Heart right ventricle (tissue), 16 donors: Measurements from ENCODE around the gene CREG1. TPM values are rescaled to one million over a fixed set of nuclear protein-coding genes. Genes with fewer than 3 reads are reported as not detected.

Experiments used
- ATAC-seq, 8 donors: fragments of 200-7000 bp; cut with Tn5 transposase; one replicate each; pipeline ENCODE4 v1.9.1; 2020; ENCODE audit warnings: mild to moderate bottlenecking in 8 of 8, moderate library complexity in 8 of 8, moderate number of reproducible peaks in 1 of 8
- DNase-seq, 2 donors: peaks; one replicate each; pipeline ENCODE4 v3.0.0-alpha.2; 2020
- H3K27ac ChIP-seq, 10 donors: fragments of 200-600 bp; sonication (generic) in 2 of 10; one replicate each; pipeline versions ENCODE4 v1.5.0 to v1.8.0; 2020 to 2022; ENCODE audit warnings: mild to moderate bottlenecking in 3 of 10
- H3K27me3 ChIP-seq, 7 donors: fragments of 200-600 bp; one replicate each; pipeline ENCODE4 v1.8.0; 2021 to 2022; ENCODE audit warnings: mild to moderate bottlenecking in 2 of 7
- H3K36me3 ChIP-seq, 9 donors: fragments of 200-600 bp; sonication (generic) in 1 of 9; one replicate each; pipeline versions ENCODE4 v1.5.0 to v1.8.0; 2020 to 2022; ENCODE audit warnings: mild to moderate bottlenecking in 2 of 9
- H3K4me1 ChIP-seq, 9 donors: fragments of 200-600 bp; sonication (generic) in 1 of 9; one replicate each; pipeline versions ENCODE4 v1.5.0 to v1.8.0; 2020 to 2022; ENCODE audit warnings: mild to moderate bottlenecking in 4 of 9
- H3K4me3 ChIP-seq, 10 donors: fragments of 200-600 bp; sonication (generic) in 2 of 10; one replicate each; pipeline versions ENCODE4 v1.5.0 to v1.8.0; 2020 to 2022; ENCODE audit warnings: mild to moderate bottlenecking in 7 of 10, moderate library complexity in 2 of 10
- H3K9me3 ChIP-seq, 11 donors: fragments of 200-600 bp in 10 of 11; sonication (generic) in 2 of 11; one replicate each; pipeline versions ENCODE4 v1.5.0 to v1.8.0; 2013 to 2022; ENCODE audit warnings: mild to moderate bottlenecking in 2 of 11, control low read depth in 1 of 11, moderate library complexity in 1 of 11
- CTCF ChIP-seq, 9 donors: fragments of 200-600 bp; sonication (generic) in 2 of 9; IDR thresholded peaks; one replicate each; pipeline versions ENCODE4 v1.5.0 to v1.8.0; 2021 to 2022; ENCODE audit warnings: antibody characterized with exemption in 9 of 9, mild to moderate bottlenecking in 5 of 9, moderate library complexity in 1 of 9
- WGBS, 2 donors: extraction: QIAGEN DNeasy Blood & Tissue Kit; methylation state at CpG; one replicate each; pipeline ENCODE4 v1.1.7; 2013; ENCODE audit warnings: inconsistent platforms in 1 of 2; 5-methylcytosine and 5-hydroxymethylcytosine counted together
- intact Hi-C, 10 donors: fragments of 100-400 bp; cut with DNase I; formaldehyde crosslinking; loops; one replicate each; pipeline versions ENCODE4 v1.11.1 to v1.14.2; 2022
- polyA plus RNA-seq, 2 donors: library from polyadenylated mRNA; stranded (reverse); fragments of 200-250 nt; gene quantifications; one replicate each; pipeline ENCODE4 v1.2.3, GENCODE V29; 2013
- total RNA-seq, 10 donors: library from RNA; stranded (reverse); fragmentation: NEBNext Ultra II Directional in 3 of 10; extraction: Animal tissue kit (Norgen Biotek cat#: 25700) in 3 of 10; gene quantifications; one replicate each; pipeline versions ENCODE4 v1.2.1 to v1.2.4, GENCODE V29; 2021 to 2023
- donor health status: Arrhythmogenic right ventricular cardiomyopathy.
- donor health status: ischemic (EF 13 %, LVEDD 7.1; RV severe dilation, severe dysfunction).
- donor health status: healthy with polysubstance abuse.
- donor health status: DM: no; HTN: yes; CAD: no.
- donor health status: DM: no; HTN: no; CAD: no.
- donor health status: ischemic (EF 25% LVEDD 6.9; RV normal size, moderate dysfunction).
- donor health status: ischemic (EF 25% LVEDD 5.7; RV mildly dilated, moderate dysfunction).
- donor health status: healthy.
- donor health status: DM: yes; HTN: yes; CAD: no.
- donor health status: Ischemic cardiomyopathy.
- donor health status: ischemic (EF 35%, LVEDD 5.7; RV mildly dilated, moderate dysfunction).
- donor health status: nonischemic (EF 11% LVEDD 7.7; RV severe dilation, severe dysfunction).
- donor health status: DM: yes; HTN: yes; CAD: no.
- donor health status: PGD.
- donor health status: ischemic (EF 29% LVEDD 5.4; RV normal size, mild dysfunction).
- donor health status: nonischemic (EF 23%, LVEDD 6.1; RV moderate dilation, normal function).

CREG1 gene
- total and polyA plus RNA-seq, 12 donors: 30.5 to 113 (median 70.2) TPM

DNA sequence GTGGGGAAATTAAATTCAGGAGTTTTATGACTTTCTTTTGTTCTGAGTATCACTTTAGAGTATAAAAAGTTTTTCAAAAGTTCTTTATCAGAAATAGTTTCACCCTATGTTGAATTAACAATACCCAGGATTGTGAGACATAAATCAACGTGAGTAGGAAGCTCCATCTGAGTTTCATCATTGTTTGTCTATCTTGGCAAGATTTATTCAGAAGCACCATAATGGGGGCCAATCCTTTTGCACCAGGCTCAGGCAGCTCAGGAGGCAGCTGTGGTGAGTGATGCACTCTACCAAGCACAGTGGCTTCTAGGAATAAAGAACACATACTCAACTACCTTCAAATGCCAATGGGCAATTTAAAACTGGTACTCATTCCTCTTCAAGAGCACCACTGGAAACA lies 12.0 kb downstream of the CREG1 start:
- TF ChIP-seq CTCF (IDR thresholded peaks at IDR 0.05): no peak
- no peak overlapping the region for H3K4me3 ChIP-seq
- intact Hi-C loops: loop anchor here in 1 of 10 donors (5.0 kb wide), 1 partner anchor 324 kb away; no protein-coding TSS in a partner anchor
- H3K4me1 ChIP-seq: peaks cover 0 to 63% (median 0%) of the 10 kb centered on the region in 9 donors
- peak overlapping the region in 1 of 10 donors; percentile 38 for H3K27ac ChIP-seq
- H3K36me3 ChIP-seq: peaks cover 0 to 54% (median 18%) of the 10 kb centered on the region in 9 donors
- no peak for ATAC-seq
- WGBS, 2 donors: 0 to 2% methylated on average over 1 of the region's 1 CpG
- no peak for DNase-seq
- no peaks in the 10 kb centered on the region for H3K27me3 ChIP-seq
- no peaks in the 10 kb centered on the region for H3K9me3 ChIP-seq

- ATAC-seq (no peak), DNase-seq (no peak)
- Histone ChIP-seq H3K4me3 (no peak overlapping the region), H3K4me1 (peaks cover 0 to 66% (median 0%) of the 10 kb centered on the region in 9 donors), H3K36me3 (peaks cover 0 to 48% (median 16%) of the 10 kb centered on the region in 9 donors), H3K27me3 (no peaks in the 10 kb centered on the region), H3K9me3 (no peaks in the 10 kb centered on the region), H3K27ac (no peak overlapping the region)
- TF ChIP-seq CTCF (IDR thresholded peaks at IDR 0.05): no peak
- intact Hi-C loops: loop anchor here in 1 of 10 donors (5.0 kb wide), 1 partner anchor 324 kb away; no protein-coding TSS in a partner anchor
Measured at GRCh38 chr1:167541003-167541402, 12.6 kb downstream of the CREG1 start.

GRCh38 chr1:167538657-167539056 lies 14.9 kb downstream of the CREG1 start:
- H3K36me3 ChIP-seq: peaks cover 0 to 26% (median 0%) of the 10 kb centered on the region in 9 donors
- no peaks in the 10 kb centered on the region for H3K9me3 ChIP-seq
- ATAC-seq (no peak), DNase-seq (no peak)
- H3K27ac ChIP-seq: no peak overlapping the region
- 52 to 65% methylated on average over 5 of the region's 5 CpGs for WGBS, 2 donors
- H3K4me3 ChIP-seq: no peak overlapping the region
- H3K27me3 ChIP-seq: no peaks in the 10 kb centered on the region
- peaks cover 0 to 54% (median under 1%) of the 10 kb centered on the region in 9 donors for H3K4me1 ChIP-seq
- intact Hi-C loops: loop anchor here in 6 of 10 donors (5.0 to 10.0 kb wide), 6 partner anchors 94 to 471 kb away; no protein-coding TSS in a partner anchor
- no peak for TF ChIP-seq CTCF (IDR thresholded peaks at IDR 0.05)

GRCh38 chr1:167533851-167534300 lies 19.7 kb downstream of the CREG1 start:
- 9 to 13% methylated on average over 8 of the region's 8 CpGs for WGBS, 2 donors
- Histone ChIP-seq H3K27ac (peak overlapping the region in 1 of 10 donors; percentile 22), H3K36me3 (no peaks in the 10 kb centered on the region), H3K4me3 (no peak overlapping the region), H3K27me3 (no peaks in the 10 kb centered on the region), H3K4me1 (peaks cover 0 to 13% (median 7%) of the 10 kb centered on the region in 9 donors), H3K9me3 (no peaks in the 10 kb centered on the region)
- ATAC-seq: peak; percentile 65 to 88 (median 86)
- peak; percentile 86 to 95 (median 92) for TF ChIP-seq CTCF (IDR thresholded peaks at IDR 0.05)
- intact Hi-C loops: loop anchor here (2.0 to 10.0 kb wide), 12 partner anchors 77 to 467 kb away; no protein-coding TSS in a partner anchor
- DNase-seq: peak; percentile 50
